HepG2 (cell line): ENCODE measurements around the gene SKA2. TPM values are rescaled to one million over a fixed set of nuclear protein-coding genes. Genes with fewer than 3 reads are reported as not detected.

Experiments used
- BORCS8-MEF2B ChIP-seq: sonication (generic); formaldehyde crosslinking; IDR thresholded peaks from 2 replicates; pipeline ENCODE4 v1.8.0; 2022; ENCODE audit warnings: mild to moderate bottlenecking, missing genetic modification reagents
- FOSL2 ChIP-seq: sonication (generic); formaldehyde crosslinking; IDR thresholded peaks from 2 replicates; pipeline ENCODE4 v1.4.0; 2020; ENCODE audit warnings: missing genetic modification reagents
- HIVEP1 ChIP-seq: sonication (generic); formaldehyde crosslinking; IDR thresholded peaks from 2 replicates; pipeline ENCODE4 v1.4.0; 2020; ENCODE audit warnings: mild to moderate bottlenecking, missing genetic modification reagents
- KDM6A ChIP-seq: IDR thresholded peaks from 2 replicates; pipeline ENCODE4 v1.6.1; 2016; ENCODE audit warnings: low read depth
- KLF6 ChIP-seq: IDR thresholded peaks from 2 replicates; pipeline ENCODE4 v1.8.0; 2016; ENCODE audit warnings: missing biosample characterization, missing genetic modification reagents
- MBD4 ChIP-seq: IDR thresholded peaks from 2 replicates; pipeline ENCODE4 v1.6.1; 2012; ENCODE audit warnings: low read length, inconsistent platforms, borderline replicate concordance
- MED13 ChIP-seq: sonication (generic); formaldehyde crosslinking; IDR thresholded peaks from 2 replicates; pipeline ENCODE4 v1.5.0; 2020; ENCODE audit warnings: missing genetic modification reagents
- MEF2D ChIP-seq: sonication (generic); formaldehyde crosslinking; IDR thresholded peaks from 2 replicates; pipeline ENCODE4 v1.5.1; 2020; ENCODE audit warnings: mild to moderate bottlenecking, missing genetic modification reagents
- MIER3 ChIP-seq: IDR thresholded peaks from 2 replicates; pipeline ENCODE4 v1.6.1; 2016; ENCODE audit warnings: missing compliant biosample characterization, borderline replicate concordance
- PRPF4 ChIP-seq: fragments of 200-400 bp; formaldehyde crosslinking; IDR thresholded peaks from 2 replicates; pipeline ENCODE4 v1.6.1; 2016; ENCODE audit warnings: low read length, low read depth; ENCODE audit not compliant: poor library complexity, severe bottlenecking
- RBFOX2 ChIP-seq: fragments of 200-400 bp; formaldehyde crosslinking; IDR thresholded peaks from 2 replicates; pipeline ENCODE4 v1.6.1; 2017; ENCODE audit warnings: low read depth, mild to moderate bottlenecking, low read length
- REPIN1 ChIP-seq: sonication (generic); formaldehyde crosslinking; IDR thresholded peaks from 2 replicates; pipeline ENCODE4 v1.8.0; 2022; ENCODE audit warnings: missing genetic modification reagents, low read depth, mild to moderate bottlenecking, borderline replicate concordance
- RFXANK ChIP-seq: IDR thresholded peaks from 2 replicates; pipeline ENCODE4 v1.6.1; 2016
- SAP130 ChIP-seq: IDR thresholded peaks from 2 replicates; pipeline ENCODE4 v1.6.1; 2016; ENCODE audit warnings: low read depth
- TAF15 ChIP-seq: fragments of 200-400 bp; formaldehyde crosslinking; IDR thresholded peaks from one replicate; pipeline ENCODE4 v1.6.1; 2018; ENCODE audit warnings: mild to moderate bottlenecking, low read depth, low read length; ENCODE audit not compliant: poor library complexity, severe bottlenecking
- TOPORS ChIP-seq: sonication (generic); formaldehyde crosslinking; IDR thresholded peaks from 2 replicates; pipeline ENCODE4 v1.8.0; 2023; ENCODE audit warnings: mild to moderate bottlenecking, missing genetic modification reagents
- TP53 ChIP-seq: sonication (generic); formaldehyde crosslinking; conservative IDR thresholded peaks from 2 replicates; pipeline ENCODE4 v1.4.0; 2020; ENCODE audit warnings: missing genetic modification reagents
- ZNF121 ChIP-seq: sonication (generic); formaldehyde crosslinking; IDR thresholded peaks from 2 replicates; pipeline ENCODE4 v1.5.0; 2020; ENCODE audit warnings: mild to moderate bottlenecking, missing genetic modification reagents
- ZNF333 ChIP-seq: sonication (generic); formaldehyde crosslinking; IDR thresholded peaks from 2 replicates; pipeline ENCODE4 v1.4.0; 2020; ENCODE audit warnings: mild to moderate bottlenecking, missing genetic modification reagents, borderline replicate concordance
- ZNF337 ChIP-seq: sonication (generic); formaldehyde crosslinking; IDR thresholded peaks from 2 replicates; pipeline ENCODE4 v1.5.1; 2020; ENCODE audit warnings: missing genetic modification reagents, low read depth, mild to moderate bottlenecking, borderline replicate concordance
- ZNF530 ChIP-seq: sonication (generic); formaldehyde crosslinking; IDR thresholded peaks from 2 replicates; pipeline ENCODE4 v1.5.0; 2020; ENCODE audit warnings: low read depth, mild to moderate bottlenecking, missing genetic modification reagents
- ZNF816 ChIP-seq: sonication (generic); formaldehyde crosslinking; IDR thresholded peaks from 2 replicates; pipeline ENCODE4 v1.8.0; 2022; ENCODE audit warnings: missing genetic modification reagents, mild to moderate bottlenecking, borderline replicate concordance
- polyA plus RNA-seq, 8 experiments: library from polyadenylated mRNA; depleted of rRNA in 3 of 8; stranded (reverse) in 7 of 8; unstranded in 1 of 8; fragments of >200 nt; fragmentation: Illumina TruSeq in 4 of 8; extraction: Trizol in 4 of 8; gene quantifications; 2 replicates each; pipeline versions ENCODE4 v1.2.1 to v1.2.3, GENCODE V29; 2011 to 2016; ENCODE audit warnings: low read depth in 4 of 8, missing spikeins in 1 of 8, mixed read lengths in 1 of 8; ENCODE audit not compliant: insufficient read depth in 1 of 8
- total RNA-seq, 5 experiments: library from RNA; depleted of rRNA; stranded (reverse); fragments of >200 nt; fragmentation: Illumina TruSeq; extraction: Trizol; gene quantifications; 2 replicates each; pipeline ENCODE4 v1.2.3, GENCODE V29; 2016; ENCODE audit warnings: low read depth in 1 of 5
- TF ChIP-seq, protein P1 (sequence below): sonication (generic); formaldehyde crosslinking; IDR thresholded peaks from 2 replicates; pipeline ENCODE4 v1.4.0; 2020; ENCODE audit warnings: missing genetic modification reagents
- TF ChIP-seq, protein P2 (sequence below): sonication (generic); formaldehyde crosslinking; IDR thresholded peaks from 2 replicates; pipeline ENCODE4 v1.4.0; 2020; ENCODE audit warnings: mild to moderate bottlenecking, missing genetic modification reagents, borderline replicate concordance
- TF ChIP-seq, protein P3 (sequence below): sonication (generic); formaldehyde crosslinking; IDR thresholded peaks from 2 replicates; pipeline ENCODE4 v1.4.0; 2020; ENCODE audit warnings: missing genetic modification reagents, mild to moderate bottlenecking, borderline replicate concordance
- TF ChIP-seq, protein P4 (sequence below): sonication (generic); formaldehyde crosslinking; IDR thresholded peaks from 2 replicates; pipeline ENCODE4 v1.5.0; 2020; ENCODE audit warnings: missing genetic modification reagents, mild to moderate bottlenecking, borderline replicate concordance

SKA2 gene
- total and polyA plus RNA-seq, 2 of the 13 experiments (the other 11 are each of a cell fraction or from before 2014, with no cell fraction given): 18.6 to 91.8 TPM

GRCh38 chr17:59106463-59107305 lies 48.3 kb downstream of the SKA2 start, which contains the start of gene TRIM37 (continued):
- TF ChIP-seq, protein P1, sequence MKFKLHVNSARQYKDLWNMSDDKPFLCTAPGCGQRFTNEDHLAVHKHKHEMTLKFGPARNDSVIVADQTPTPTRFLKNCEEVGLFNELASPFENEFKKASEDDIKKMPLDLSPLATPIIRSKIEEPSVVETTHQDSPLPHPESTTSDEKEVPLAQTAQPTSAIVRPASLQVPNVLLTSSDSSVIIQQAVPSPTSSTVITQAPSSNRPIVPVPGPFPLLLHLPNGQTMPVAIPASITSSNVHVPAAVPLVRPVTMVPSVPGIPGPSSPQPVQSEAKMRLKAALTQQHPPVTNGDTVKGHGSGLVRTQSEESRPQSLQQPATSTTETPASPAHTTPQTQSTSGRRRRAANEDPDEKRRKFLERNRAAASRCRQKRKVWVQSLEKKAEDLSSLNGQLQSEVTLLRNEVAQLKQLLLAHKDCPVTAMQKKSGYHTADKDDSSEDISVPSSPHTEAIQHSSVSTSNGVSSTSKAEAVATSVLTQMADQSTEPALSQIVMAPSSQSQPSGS (CRISPR knock-in tag): no peak
- TF ChIP-seq ZNF530 (CRISPR knock-in tag) (no peak), KDM6A (CRISPR knock-in tag) (no peak), ZNF121 (CRISPR knock-in tag) (no peak), MEF2D (peak; percentile 16; the same call in 1 of the 2 replicates), RFXANK (CRISPR knock-in tag) (no peak), KLF6 (peak; percentile 88; the same call in 1 of the 2 replicates), FOSL2 (CRISPR knock-in tag) (peak; percentile 10; the same call in 1 of the 2 replicates), ZNF333 (CRISPR knock-in tag) (no peak), TOPORS (CRISPR knock-in tag) (peak; percentile 69; the same call in 1 of the 2 replicates), ZNF816 (no peak), MIER3 (CRISPR knock-in tag) (peak; percentile 72; the same call in 1 of the 2 replicates), MBD4 (no peak), REPIN1 (peak; percentile 94), SAP130 (CRISPR knock-in tag) (peak; percentile 100), MED13 (CRISPR knock-in tag) (peak; percentile 73; the same call in 1 of the 2 replicates), ZNF337 (peak; percentile 23; the same call in 1 of the 2 replicates), RBFOX2 (peak; percentile 94), PRPF4 (no peak), TP53 (CRISPR knock-in tag) (no peak), BORCS8-MEF2B (CRISPR knock-in tag) (peak; percentile 52), HIVEP1 (CRISPR knock-in tag) (peak; percentile 62; the same call in 1 of the 2 replicates), TAF15 (no peak)
- TF ChIP-seq, protein P2, sequence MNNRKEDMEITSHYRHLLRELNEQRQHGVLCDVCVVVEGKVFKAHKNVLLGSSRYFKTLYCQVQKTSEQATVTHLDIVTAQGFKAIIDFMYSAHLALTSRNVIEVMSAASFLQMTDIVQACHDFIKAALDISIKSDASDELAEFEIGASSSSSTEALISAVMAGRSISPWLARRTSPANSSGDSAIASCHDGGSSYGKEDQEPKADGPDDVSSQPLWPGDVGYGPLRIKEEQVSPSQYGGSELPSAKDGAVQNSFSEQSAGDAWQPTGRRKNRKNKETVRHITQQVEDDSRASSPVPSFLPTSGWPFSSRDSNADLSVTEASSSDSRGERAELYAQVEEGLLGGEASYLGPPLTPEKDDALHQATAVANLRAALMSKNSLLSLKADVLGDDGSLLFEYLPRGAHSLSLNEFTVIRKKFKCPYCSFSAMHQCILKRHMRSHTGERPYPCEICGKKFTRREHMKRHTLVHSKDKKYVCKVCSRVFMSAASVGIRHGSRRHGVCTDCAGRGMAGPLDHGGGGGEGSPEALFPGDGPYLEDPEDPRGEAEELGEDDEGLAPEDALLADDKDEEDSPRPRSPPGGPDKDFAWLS: no peak
- TF ChIP-seq, protein P3, sequence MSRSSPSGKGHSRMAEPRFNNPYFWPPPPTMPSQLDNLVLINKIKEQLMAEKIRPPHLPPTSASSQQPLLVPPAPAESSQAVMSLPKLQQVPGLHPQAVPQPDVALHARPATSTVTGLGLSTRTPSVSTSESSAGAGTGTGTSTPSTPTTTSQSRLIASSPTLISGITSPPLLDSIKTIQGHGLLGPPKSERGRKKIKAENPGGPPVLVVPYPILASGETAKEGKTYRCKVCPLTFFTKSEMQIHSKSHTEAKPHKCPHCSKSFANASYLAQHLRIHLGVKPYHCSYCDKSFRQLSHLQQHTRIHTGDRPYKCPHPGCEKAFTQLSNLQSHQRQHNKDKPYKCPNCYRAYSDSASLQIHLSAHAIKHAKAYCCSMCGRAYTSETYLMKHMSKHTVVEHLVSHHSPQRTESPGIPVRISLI (CRISPR knock-in tag): 0 out of 2 replicates have a peak, but pooled peaks have one; percentile 7
- TF ChIP-seq, protein P4, sequence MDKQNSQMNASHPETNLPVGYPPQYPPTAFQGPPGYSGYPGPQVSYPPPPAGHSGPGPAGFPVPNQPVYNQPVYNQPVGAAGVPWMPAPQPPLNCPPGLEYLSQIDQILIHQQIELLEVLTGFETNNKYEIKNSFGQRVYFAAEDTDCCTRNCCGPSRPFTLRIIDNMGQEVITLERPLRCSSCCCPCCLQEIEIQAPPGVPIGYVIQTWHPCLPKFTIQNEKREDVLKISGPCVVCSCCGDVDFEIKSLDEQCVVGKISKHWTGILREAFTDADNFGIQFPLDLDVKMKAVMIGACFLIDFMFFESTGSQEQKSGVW (CRISPR knock-in tag): no peak
